MM.1S (cell line): Measurements from ENCODE around the gene MELTF.

Experiments
- CTCF ChIP-seq: fragments of 300-600 bp; sonication (generic); IDR thresholded peaks from 2 replicates; pipeline ENCODE4 v1.5.1; 2016; ENCODE audit warnings: antibody characterized with exemption, low read length, mixed read lengths
- EZH2 ChIP-seq: fragments of 300-600 bp; sonication (generic); optimal IDR thresholded peaks from 2 replicates; pipeline ENCODE3; 2017; ENCODE audit warnings: low read depth, mild to moderate bottlenecking, antibody characterized with exemption, low read length, mixed read lengths
- EZH2phosphoT487 ChIP-seq: fragments of 300-600 bp; sonication (generic); IDR thresholded peaks from 2 replicates; pipeline ENCODE4 v1.6.1; 2018; ENCODE audit warnings: antibody characterized with exemption, low read length

DNA sequence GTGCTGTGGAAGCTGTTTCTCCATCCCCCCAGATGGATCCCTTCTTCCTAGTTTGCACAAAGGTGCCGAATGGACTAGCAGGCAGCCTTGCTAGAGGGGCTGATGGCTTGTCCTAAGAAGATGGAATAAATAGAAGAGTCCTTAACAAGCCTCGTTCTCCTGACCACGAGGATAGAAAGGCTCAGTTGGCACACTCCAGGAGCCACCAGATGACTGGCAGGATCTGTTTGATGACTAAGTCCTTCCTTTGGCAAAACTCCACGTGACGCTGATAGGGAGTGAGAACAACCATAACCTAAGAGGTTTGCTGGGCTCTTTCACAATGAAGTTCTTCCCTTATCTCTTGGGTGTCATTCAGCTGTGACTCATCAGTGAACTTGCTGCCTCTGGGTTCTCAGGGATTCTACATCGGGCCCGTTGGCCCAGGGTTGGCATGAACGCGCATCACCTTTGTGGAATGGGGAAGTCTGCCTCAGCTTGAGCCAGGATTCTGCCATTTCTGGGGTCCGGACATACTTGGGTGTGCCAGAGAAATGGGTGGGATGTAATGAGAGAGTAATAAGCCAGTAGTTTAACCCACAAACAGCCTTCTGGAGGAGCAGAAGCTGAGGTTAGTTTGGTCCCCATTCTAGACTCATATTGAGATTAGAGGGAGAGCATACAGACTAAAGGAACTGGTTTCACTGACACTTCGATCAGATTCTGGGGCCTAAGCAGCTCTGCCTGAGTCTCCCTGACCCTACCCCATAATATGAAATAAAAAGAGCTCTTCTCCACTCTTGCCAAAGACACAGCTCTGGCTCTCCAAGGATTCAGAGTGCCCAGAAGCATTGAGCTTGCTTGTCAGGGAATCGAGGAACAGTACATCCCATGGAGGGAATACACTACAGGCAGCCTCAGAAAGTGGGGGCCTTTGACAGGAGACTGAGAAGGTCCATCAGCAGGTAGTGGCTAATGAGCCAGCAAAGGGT lies 2.0 kb upstream of the MELTF start:
- no peak for TF ChIP-seq EZH2
- no peak for TF ChIP-seq CTCF
- no peak for TF ChIP-seq EZH2phosphoT487
